DMS114 treated with DMSO at 0.1 percent for 48 hours (cell line): Measurements from ENCODE around the gene GPR176.
A peak's percentile ranks its signal among the peaks of the same experiment; 100 is the strongest.
"Not testable (repeated sequence)": the region's sequence is repeated elsewhere in the genome, so short reads cannot be mapped to it uniquely, and the experiment has no call there.

Source experiments
- DNase-seq: peaks from one replicate; lab custom pipeline; 2025; ENCODE audit not compliant: unreplicated experiment; lab: John Stamatoyannopoulos, UW

GPR176 gene

DNA sequence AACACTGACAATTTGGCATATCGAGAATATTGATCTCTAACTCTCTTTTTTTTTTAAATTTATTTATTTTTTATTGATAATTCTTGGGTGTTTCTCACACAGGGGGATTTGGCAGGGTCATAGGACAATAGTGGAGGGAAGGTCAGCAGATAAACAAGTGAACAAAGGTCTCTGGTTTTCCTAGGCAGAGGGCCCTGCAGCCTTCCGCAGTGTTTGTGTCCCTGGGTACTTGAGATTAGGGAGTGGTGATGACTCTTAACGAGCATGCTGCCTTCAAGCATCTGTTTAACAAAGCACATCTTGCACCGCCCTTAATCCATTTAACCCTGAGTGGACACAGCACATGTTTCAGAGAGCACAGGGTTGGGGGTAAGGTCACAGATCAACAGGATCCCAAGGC, 27.0 kb downstream of the GPR176 start:
- DNase-seq: not testable (repeated sequence)

DNA sequence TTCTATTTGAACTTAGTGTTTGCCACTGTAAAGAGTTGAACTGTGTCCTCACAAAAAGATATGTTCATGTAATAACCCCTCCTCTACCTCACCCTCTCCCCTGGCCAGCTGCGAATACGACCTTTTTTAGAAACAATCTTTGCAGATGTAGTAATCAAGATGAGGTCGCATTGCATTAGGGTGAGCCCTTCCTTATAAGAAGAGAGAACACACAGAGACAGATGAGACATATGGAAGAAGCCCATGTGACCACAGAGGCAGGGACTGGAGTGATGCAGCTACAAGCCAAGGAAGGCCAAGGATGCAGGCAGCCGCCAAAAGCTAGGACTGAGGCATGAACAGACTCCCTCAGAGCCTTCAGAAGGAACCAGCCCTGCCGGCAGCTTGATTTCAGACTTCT, 27.6 kb downstream of the GPR176 start:
- no peak for DNase-seq

DNA sequence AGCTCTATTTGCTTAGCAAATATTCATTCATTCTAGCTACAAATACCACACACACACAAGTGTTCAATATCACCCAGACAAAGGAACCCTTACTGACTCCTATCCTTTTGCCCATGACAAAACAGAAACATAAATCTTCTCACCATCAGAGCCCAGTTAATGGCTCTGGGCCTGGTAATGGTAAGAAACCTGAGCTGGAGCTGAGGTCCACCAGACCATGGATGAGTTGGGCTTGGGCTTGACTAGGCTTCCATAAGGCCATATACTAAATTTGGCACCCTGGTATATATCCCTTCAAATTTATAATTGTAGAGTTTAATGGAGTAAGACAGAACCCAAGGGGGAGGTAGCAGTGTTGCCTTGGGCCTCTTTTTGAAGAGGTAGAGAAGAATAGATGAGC, 29.4 kb downstream of the GPR176 start:
- DNase-seq: no peak

DNA sequence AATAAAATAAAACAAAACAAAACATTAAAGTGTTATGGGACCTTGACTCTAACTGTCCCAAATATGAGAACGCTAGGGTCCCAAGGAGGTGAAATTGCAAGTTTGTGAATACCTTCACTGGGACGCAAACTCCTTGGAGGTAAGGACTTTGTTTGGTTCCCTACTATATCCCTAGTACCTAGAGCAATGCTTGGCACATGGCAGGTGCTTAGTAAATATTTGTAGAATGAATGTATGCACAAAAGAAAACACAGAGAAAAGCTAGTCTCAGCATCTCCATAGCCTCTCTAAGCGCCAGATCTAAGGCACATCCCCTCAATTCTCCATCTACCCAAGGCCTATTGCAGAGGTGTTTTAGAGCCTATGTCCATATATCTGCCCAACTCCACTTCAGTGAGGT, 30.5 kb downstream of the GPR176 start:
- no peak for DNase-seq

DNA sequence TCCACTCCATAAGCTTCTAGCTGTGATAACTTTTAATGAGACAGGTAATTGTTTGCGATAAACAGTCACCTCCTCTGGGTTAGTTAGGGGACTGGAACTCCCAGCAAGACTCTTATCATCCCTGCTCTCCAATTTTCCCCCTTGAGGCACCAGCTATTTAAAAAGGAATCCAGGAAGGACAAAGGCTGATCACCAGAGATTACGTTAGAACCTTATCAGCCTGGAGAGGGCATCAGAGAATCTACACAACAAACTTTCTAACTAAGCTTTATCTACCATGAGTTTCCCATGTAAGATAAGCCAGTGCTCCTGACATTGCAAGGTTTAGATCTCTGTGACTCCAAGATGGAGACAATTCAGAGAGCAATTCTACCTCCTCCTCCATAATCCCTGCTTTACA, 31.3 kb downstream of the GPR176 start:
- no peak for DNase-seq

DNA sequence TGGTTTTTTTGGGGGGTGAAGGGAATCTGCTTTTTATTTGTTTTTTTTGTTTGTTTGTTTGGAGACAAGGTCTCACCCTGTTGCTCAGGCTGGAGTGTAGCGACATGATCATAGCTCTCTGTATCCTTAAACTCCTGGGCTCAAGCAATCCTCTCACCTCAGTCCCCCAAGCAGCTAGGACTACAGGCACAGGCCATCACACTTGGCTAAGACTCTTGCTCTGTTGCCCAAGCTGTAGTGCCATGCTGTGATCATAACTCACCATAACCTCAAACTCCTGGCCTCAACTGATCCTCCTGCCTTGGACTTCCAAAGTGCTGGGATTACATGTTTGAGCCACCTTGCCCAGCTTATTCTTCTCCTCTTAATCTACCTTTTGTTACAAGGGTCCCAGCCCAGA, 31.8 kb downstream of the GPR176 start:
- no peak for DNase-seq

DNA sequence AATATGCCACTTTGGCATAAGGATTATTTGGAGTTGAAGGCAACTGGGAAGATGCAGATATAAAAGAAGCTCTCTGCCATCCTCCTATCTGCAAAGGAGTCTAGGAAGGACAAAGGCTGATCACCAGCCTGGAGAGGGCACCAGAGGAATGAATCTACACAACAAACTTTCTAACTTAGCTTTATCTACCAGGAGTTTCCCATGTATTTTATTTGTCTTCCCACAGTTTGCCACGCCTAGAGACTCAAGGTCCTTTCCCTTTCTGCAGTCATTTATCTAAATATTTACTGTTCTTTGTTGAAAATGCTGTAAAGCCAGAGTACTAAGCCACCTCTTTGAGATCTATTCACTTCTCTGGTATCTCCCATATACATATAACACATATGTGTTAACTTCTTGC, 32.2 kb downstream of the GPR176 start:
- peak; percentile 26 for DNase-seq

DNA sequence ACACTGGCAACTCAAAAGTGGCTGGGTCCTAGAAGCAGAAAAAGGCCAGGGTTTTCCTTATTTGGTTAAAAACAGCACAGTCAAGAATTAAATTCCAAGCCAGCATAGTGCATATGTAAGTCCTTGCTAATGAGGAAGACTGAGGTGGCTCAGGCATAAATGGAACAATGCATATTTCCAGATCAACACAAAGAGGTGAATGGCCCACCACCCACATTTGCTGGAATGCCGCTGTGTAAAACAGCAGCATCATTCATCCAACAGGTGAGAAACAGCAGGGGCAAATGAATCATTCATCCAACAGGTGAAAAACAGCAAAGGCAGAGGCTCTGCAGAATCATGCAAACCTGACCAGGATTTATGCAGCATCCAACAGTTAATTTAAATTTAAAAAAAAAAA, 32.9 kb downstream of the GPR176 start:
- DNase-seq: no peak

DNA sequence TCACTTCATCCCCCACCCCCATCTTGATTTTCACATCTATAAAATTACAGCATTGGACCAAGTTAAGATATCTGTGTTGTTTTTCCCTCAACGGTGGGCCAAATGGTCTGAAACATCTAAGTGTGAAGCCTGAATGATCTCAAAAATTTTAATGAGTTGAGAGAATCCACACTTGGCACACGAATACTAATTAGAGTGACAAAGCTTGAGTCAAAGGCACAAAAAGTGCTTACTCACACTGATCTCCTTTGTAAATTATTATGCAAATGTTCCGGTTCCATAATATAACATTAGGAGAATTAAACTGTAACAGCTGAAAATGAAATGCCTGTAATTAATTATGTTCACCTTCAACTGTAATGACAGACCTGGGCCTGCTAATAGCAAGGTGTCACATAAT, 33.6 kb downstream of the GPR176 start:
- no peak for DNase-seq

DNA sequence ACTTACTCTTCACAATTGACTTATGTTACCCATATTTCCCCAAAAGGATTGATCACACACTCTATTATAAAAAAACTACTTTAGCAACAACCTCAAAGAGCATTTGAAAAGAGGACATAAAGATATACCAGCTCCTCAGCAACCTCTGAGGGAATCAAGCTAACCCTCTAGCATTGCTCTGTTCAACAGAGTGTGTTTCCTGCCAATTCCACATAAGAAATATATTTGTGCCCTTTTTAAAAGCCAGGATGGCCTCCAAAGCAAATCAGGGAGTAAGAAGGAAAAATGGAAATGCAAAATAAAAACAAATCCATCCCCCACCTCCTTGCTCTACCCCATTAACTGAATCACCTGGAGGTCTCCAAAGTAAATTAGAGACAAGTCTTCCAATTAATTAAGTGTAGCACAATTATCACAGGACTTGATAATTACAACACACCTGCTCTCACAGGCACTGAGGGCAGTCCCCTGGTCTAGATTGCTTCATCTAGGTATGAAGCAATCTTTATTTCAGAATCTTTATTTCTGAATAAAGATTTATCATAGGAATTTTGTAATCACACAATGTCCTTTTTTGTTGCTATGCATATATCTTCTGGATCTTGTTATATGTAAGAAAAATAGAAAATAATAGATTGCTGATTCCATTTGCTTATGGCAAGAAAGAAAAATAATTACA, 34.8 kb downstream of the GPR176 start:
- DNase-seq: no peak

DNA sequence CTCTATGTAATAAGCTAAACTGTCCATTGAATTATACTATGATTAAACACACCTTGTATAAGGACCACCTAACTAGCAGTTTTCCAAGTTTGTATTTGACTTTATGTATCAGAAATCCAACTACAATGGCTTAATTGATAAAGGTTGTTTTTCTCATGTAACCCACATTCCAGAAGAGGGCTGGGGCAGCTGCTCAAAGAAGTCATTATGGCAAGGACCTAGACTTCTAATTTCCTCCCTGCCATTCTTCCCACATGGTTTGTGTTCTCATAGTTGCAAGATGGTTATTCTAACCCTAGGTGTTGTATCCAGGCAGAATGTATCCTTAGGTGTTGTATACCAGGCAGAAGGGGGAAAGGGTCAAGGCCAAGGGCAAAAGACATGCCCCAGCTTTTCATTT, 35.7 kb downstream of the GPR176 start:
- DNase-seq: no peak

DNA sequence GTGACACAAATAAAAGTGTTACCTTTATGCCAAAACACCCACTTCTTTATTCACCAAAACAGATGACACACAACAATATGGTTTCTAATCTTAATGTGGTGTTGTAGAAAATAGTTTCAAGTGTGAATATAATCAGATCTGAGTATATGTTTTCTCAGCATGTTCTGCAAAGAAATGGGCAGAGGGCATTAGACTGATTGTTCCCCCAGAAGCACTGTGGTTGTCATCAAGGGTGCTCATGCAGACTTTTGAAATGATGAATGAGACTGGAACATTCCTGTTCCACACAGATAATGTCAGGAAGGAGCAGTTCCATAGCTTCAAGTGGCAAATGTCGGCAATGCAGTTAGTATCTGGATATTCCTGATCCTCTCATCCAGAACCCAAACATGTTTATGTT, 37.5 kb downstream of the GPR176 start:
- no peak for DNase-seq

DNA sequence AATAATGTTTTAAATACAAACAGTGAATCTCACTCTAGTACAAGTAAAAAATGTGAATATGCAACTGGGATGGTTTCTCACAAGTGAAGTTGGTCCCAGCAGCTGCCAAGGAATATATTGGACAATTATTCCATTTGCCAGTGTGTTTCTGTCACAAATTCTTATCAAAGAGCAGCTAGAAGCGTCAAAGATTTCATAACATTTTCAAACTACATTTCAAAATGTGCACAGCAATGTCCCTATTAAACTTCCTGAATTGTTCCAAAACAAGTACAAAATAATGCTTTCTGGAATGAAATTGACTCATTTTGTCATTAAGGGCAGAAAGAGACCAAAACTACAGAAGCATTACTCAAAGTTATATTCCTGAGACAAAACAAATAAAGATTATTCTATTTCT, 38.3 kb downstream of the GPR176 start:
- DNase-seq: no peak

DNA sequence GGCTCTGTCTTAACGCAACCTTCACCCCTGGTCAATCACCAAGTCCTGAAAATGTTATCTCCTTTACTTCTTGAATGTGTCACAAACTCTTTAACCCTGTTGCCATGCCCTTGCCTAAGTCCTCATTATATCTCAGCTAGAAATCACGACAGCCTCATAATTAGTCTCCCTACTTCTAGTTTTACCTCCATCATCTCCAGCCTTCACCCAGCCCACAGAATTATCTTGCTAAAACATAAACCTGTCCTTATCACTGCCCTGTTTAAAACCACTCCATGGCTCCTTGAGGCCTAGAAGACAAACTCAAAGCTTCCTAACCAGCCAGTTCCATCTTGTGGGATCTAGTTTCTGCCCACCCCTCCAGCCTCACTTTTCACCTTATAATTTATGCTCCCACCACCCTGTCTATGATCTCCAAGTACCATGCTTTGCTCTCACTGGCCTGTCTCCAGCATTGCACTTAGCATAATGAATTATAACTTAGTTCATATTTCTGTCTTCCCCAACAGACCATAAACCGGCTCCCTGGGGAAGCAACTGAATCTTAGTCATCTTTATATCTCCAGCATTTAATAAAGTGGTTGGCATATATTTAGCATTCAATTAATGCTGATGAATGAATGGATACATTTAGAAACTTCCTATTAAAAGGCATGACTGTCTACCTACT, 39.2 kb downstream of the GPR176 start:
- no peak for DNase-seq

DNA sequence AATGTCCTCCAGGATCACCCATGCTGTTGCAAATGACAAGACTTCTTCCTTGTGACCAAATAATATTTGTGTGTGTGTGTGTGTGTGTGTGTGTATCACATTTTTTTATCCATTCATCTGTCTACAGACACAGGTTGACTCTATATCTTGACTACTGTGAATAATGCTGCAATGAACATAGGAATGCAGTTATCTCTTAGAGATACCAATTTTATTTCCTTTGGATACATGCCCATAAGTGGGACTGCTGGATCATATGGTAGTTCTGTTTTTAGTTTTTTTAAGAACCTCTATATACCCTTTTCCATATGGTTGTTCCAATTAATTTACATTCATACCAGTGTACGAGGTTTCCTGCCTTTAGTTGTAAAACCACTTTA, 41.7 kb downstream of the GPR176 start:
- DNase-seq: no peak

DNA sequence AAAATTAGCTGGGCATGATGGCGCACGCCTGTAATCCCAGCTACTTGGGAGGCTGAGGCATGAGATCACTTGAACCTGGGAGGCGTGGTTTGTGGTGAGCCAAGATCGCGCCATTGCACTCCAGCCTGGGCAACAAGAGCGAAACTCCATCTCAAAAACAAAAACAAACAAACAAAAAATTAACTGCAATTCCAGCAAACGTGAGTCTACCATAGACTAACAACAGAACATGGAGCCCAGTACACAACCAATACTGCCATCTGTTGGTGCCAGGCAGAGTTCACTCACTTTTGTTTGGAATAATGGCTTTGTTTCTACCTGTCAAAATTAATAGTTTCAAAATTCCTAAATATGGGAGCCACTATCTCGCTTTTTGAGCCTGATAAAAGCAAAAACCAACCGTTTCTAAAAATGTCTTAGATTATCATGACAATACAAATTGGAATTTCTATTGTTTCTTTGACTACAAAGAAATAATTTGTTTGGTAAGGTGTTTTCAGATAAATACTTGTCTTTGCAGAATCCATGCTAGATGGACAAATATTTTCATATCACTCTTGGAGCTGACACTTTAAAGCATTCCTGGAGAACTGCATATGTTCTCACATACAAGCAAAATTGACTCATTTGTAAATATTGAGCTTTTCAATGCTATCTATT, 45.0 kb downstream of the GPR176 start:
- DNase-seq: peak; percentile 22

DNA sequence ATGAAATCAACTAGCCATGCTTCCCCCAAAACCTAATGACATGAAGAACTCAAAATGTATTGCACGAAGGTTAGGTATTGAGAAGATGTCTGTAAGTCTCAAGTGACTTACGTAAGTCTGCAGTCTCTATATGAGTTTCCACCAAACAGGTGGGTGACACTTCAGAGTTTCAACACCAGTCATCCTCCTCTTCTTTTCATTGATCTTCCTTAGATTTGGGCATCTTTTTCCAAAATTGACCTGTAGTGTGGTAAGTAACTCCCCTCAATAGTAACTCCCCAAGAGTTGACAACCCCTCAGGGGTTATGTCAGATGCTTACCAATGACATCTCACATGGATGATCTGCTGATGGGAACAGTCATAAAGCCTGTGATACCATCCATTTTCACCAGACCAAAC, 46.1 kb downstream of the GPR176 start:
- no peak for DNase-seq

DNA sequence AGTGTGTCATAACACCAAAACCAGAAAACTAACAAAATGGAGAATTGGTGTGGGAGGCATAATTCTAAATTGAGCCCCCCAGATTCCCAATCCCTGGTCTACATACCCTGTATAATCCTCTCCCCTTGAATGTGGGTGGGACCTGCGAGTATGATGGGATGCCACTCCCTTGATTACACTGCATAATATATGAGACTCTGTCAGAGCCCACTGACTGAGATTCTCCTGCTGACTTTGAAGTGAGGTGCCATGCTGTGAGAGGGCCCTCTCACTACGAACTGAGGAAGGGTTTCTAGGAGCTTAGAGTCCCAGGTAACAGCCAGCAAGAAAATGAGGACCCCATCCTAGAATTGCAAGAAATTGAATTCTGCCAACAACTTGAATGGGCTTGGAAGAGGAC, 49.5 kb downstream of the GPR176 start:
- no peak for DNase-seq

DNA sequence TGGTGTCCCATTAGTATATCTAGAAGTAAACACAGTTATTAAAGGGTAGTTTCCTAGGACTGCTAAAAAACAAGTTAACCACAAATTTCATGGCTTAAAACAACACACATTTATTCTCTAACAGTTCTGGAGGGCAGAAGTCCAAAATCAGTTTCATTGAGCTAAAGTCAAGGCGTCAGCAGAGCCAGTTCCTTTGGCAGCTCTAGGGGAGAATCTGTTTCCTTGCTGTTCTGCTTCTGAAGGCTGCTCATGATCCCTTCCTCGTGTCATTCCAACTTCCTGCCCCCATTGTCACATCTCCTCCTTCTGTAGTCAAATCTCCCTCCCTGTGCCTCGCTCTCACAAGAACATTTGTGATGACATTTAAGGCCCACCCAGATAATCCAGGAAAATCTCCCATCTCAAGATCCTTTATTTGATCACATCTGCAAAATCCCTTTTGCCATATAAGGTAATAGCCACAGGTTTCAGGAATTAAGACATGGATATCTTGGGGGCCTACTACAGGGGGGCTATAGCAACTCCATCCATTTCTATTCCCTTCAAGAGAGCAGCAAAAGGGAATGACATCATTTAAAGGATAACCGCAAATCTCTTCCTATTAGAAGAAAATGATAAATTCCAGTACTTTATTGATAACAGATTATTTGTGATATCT, 50.1 kb downstream of the GPR176 start:
- no peak for DNase-seq

DNA sequence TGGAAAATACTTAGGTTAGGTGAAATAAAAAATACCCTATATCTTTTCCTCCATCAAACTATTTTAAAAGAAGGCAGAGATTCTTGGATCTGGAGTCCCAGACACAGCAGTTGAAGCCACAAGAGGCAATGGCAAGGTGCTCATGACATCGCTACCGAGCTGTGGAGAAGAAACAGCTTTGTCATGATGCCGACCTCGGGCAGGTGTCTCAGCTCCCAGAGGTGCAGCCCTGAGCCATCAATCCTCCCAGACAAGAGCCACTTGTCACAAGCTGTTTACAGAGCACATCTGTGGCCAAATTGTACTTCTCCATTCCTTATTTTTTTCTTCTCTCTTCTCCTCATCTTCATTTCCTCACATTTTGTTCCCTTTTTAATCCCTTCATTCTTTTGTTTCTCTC, 50.8 kb downstream of the GPR176 start:
- no peak for DNase-seq

DNA sequence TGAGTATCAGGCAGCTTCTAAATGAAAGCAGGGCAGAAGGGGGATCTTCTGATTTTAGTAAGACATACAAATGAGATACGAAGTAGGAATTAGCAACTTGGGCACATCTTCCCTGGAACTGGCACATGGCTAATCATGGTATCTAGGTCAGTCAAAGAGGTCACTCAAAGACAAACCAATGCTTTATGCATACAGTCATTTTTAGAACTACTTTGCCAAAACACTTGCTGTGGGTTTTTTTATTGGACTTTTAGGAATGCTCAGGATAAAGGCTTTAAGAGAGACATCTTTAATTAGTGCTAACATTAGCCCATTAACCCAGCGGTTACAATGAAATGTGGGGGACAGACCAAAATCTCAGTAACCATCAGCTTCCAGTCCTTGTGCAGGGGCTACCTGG, 51.7 kb downstream of the GPR176 start:
- no peak for DNase-seq

DNA sequence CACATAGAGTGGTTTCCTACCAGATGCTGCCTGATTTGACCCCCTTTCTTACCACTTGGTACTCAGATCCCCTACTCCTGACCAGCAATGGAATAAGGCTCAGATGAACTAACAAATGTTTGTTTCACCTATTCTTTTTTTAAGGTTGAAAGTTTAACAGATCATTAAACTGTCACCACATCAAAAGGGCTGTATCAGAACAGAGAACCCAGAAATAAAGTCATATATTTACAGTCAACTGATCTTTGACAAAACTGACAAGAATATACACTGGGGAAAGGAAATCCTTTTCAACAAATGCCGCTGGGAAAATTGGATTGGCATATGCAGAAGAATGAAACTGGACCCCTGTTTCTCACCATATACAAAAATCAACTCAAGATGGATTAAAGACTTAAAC, 56.0 kb downstream of the GPR176 start:
- DNase-seq: no peak
